GM21737 (cell line): Measurements from ENCODE around the gene CDC45.

Source experiments
- ATAC-seq: cut with Tn5 transposase; IDR thresholded peaks from one replicate; pipeline ENCODE4 v1.9.1; 2021; ENCODE audit warnings: mild to moderate bottlenecking, moderate library complexity; ENCODE audit not compliant: unreplicated experiment

CDC45 gene

GRCh38 chr22:19492504-19493174 is 12.9 kb downstream of the CDC45 start:
- ATAC-seq = no peak

- no peak for ATAC-seq
Observed at GRCh38 chr22:19494001-19494560, 14.4 kb downstream of the CDC45 start.

- no peak for ATAC-seq
Observed at GRCh38 chr22:19494676-19495173, 15.0 kb downstream of the CDC45 start.

GRCh38 chr22:19495562-19496323 is 16.0 kb downstream of the CDC45 start:
- no peak for ATAC-seq

GRCh38 chr22:19496324-19496630 is 16.6 kb downstream of the CDC45 start:
- no peak for ATAC-seq

GRCh38 chr22:19497245-19497644 is 17.5 kb downstream of the CDC45 start:
- ATAC-seq = no peak

- no peak for ATAC-seq
Observed at GRCh38 chr22:19498154-19498865, 18.6 kb downstream of the CDC45 start.

- no peak for ATAC-seq
Observed at GRCh38 chr22:19498866-19499190, 19.1 kb downstream of the CDC45 start.

GRCh38 chr22:19499236-19499879 is 19.6 kb downstream of the CDC45 start:
- no peak for ATAC-seq

- ATAC-seq = no peak
Observed at GRCh38 chr22:19499880-19500242, 20.1 kb downstream of the CDC45 start.

- ATAC-seq = no peak
Observed at GRCh38 chr22:19501897-19502447, 22.3 kb downstream of the CDC45 start.

GRCh38 chr22:19503367-19503766 is 23.6 kb downstream of the CDC45 start:
- ATAC-seq = no peak

GRCh38 chr22:19503869-19504268 is 24.1 kb downstream of the CDC45 start:
- no peak for ATAC-seq

GRCh38 chr22:19504900-19505734 is 25.4 kb downstream of the CDC45 start:
- ATAC-seq = no peak

- ATAC-seq = no peak
Observed at GRCh38 chr22:19505735-19506126, 26.0 kb downstream of the CDC45 start.

- no peak for ATAC-seq
Observed at GRCh38 chr22:19506212-19506611, 26.5 kb downstream of the CDC45 start.

- ATAC-seq = no peak
Observed at GRCh38 chr22:19507534-19507861, 27.8 kb downstream of the CDC45 start.

- no peak for ATAC-seq
Observed at GRCh38 chr22:19508024-19508776, 28.5 kb downstream of the CDC45 start.

- ATAC-seq = no peak
Observed at GRCh38 chr22:19509191-19509590, 29.5 kb downstream of the CDC45 start.

- no peak for ATAC-seq
Observed at GRCh38 chr22:19509923-19510322, 30.2 kb downstream of the CDC45 start.
